Myocyte (in vitro differentiated cells): ENCODE results near the gene DAB2IP. TPM values are rescaled to one million over a fixed set of nuclear protein-coding genes. Genes with fewer than 3 reads are reported as not detected.

ENCODE experiments used
- DNase-seq: peaks from one replicate; pipeline ENCODE4 v3.0.0-alpha.2; 2012; ENCODE audit warnings: low read depth
- total RNA-seq: library from RNA; depleted of rRNA; stranded (reverse); fragments of >200 nt; gene quantifications from 2 replicates; pipeline ENCODE4 v1.2.3, GENCODE V29; 2014

DAB2IP gene
- total RNA-seq, 1 donor from 2014 or later: 4.5 TPM

- peak; percentile 45 for DNase-seq
Measured at GRCh38 chr9:121700165-121700831, 48.9 kb downstream of the DAB2IP start.

DNA sequence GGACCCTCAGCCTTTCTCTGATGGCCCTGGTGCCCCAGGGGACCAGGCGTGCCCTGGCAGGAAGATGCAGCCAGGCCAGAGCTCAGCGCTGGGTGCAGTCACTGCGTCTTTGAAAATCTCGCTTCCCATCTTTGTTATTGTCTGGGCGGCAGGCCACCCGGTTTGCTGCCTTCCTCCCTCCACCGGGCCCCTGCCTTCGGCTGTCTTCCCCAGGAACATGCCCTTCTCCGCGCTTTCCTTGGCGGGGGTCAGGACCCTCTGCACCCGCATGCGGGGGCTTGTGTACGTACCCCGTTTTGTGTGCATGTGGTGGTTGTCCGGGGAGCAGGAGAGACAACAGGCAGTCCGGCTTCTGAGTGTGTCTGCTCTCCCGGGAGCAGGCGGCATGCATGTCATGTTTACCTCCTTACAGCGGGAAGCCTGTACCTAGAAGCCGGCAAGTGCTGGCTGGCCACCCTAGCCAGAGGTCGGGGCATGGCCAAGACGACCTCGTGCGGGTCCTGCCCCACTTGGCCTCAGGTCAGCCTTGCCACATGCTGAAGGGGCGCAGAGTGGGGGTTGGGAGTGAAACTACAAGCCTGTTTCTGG is 49.5 kb downstream of the DAB2IP start:
- DNase-seq: no peak

DNA sequence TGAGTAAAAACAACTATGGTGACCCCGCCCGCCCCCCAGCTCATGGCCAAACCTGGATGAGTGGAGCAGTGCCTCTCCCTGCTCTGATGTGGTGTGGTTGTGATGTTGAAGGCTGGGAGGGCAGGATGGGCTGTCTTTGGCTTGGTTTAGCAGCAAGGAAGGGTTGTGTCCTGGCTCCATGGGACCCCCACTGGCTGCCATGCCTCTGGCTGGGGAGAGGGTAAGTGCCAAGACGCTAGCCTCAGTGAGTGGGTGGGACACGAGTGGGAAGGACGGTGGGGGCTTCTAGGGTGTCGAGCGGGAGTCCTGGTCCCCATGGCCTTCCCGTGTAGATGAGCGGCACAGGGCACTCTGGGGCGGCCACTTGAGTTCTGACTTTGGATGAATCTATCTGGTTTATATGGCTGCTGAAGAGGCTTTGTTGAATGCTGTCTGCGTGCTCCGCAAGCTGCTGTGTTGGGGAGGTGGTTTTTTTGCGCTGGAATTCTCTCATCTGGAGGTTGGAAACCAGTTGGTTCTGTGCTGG is 50.4 kb downstream of the DAB2IP start:
- no peak for DNase-seq

DNA sequence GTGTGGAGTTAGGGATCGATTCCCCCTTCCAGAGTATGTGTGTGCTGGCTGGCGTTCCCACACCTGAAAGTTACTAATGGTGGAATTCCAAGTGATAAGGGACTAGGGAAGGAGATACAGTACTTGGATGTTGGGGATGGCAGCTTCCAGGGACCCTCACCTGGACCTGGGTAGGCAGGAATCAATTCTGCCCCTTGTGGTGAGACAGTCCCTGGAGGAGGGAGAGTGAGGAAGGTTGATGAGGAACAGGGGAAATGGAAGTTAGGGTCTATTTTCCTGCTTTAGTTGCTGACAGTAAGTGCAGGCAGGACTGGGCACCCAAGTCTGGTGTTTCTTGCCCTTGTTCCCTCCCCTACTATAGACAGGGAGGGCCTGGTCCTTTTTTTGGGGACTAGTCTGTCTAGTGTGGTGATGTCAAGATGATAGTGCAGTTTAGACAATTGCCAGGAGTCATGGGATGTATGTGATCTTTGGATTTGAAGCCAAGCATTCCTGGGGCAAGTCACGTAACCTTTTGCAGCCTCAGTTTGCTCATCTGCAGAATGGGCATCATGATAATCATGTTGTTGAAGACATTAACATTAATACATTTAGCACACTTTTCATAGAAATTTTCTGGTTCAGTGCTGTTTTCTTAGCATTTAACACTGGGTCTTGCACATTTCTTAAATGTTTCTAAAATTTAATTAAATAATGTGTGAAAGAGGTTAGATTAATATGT is 51.7 kb downstream of the DAB2IP start:
- DNase-seq: no peak

DNA sequence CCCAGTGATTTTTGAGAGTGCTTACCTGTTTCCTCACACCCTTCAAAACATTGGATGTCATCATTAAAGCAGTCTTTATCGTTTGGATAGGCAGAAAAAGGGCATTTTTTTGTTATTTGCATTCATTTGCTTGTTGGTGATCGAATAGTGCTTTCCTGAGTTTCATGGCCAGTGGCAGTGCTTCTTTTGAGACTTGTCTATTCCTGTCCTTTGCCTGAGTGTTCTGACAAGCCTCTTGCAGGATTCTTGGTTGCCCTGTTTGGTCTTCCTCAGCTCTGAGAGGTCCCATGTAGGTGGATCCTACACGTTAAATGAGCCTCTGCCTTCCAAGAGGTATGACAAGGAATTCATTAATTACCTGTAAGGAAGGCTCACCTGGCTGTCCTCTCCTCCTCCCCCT is 52.8 kb downstream of the DAB2IP start:
- DNase-seq: no peak

DNA sequence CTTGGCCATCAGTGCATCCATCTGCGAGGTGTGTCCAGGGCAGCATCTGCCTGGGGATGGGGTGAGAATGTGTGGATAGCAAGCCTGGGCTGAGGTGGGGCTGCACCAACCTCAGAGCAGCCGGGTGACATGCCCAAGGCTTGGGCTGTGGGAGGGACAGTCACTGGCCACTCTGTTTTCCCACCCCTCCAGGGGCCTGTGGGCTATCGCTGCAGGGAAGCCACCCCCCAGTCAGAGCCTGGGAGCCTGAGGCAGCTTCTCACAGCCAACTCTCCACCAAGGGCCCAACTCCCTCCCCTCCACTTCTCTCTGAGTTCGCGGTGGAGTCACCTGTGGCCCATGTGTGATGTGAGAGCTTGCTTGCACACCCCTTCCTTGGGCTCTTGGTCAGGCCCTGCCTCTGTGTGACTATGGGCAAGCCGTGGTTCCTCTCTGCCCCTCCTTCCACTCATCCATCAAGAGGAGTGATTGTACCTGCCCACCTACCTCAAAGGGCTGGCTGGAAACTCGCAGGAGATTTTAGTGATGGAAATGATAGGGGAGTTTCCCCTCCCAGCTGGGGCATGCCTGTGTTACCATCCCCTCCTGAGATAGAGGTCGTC is 54.8 kb downstream of the DAB2IP start:
- DNase-seq: no peak

GRCh38 chr9:121707477-121708424 is 56.3 kb downstream of the DAB2IP start:
- DNase-seq: no peak

DNA sequence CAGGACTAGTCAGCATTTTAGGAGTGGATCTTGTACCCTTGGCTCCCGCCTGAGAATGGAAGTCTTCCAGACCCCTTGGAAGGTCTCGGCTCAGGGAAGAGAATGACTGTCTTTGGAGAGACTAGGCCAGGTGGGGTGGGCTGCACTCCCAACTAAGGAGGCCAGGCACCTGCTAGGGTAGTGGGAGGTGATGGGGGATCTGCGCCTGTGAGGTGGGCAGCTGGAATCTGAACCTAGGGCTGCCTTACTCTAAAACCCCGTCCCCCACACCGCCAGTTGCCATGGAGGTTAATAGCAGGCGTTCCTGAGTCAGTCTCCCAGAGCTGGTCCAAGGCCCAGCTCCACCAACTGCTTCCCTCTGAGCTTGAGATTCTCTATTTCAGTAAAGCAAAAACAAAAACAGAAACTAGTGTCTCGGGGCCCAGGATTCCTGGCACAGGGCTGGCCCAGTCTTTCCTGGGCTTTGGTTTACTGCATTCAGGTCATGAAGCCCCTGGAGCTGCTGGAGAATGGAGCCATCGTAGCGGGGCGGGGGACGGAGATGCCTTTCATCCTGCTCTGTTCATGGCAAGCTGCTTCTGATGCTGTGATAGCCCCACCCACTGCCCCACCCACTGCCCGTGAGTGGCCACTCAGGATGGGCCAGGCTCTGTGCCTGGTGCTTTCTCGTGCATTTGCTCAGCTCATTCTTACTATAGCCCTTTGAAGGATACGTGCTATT is 57.5 kb downstream of the DAB2IP start:
- no peak for DNase-seq

DNA sequence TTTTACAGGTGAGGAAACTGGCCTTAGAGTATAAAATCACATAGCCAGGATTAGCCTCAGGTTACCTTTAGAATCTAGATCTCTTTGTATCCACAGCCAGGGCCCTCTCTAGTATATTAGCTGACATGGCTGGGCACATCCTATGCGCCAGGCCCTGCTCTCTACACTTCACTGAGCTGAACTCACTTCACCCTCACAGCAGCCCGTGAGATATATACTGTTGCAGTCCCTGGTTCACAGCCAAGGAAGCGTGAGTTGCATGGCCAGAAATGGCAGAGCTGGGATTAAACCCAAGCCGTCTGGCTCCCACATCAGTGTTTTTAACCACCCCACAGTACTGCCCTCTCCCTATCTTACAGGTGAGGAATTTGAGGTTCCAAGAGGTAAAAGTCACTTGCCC is 58.4 kb downstream of the DAB2IP start:
- DNase-seq: no peak

- no peak for DNase-seq
Measured at GRCh38 chr9:121711281-121711680, 59.8 kb downstream of the DAB2IP start.

- no peak for DNase-seq
Measured at GRCh38 chr9:121711797-121712196, 60.4 kb downstream of the DAB2IP start.

DNA sequence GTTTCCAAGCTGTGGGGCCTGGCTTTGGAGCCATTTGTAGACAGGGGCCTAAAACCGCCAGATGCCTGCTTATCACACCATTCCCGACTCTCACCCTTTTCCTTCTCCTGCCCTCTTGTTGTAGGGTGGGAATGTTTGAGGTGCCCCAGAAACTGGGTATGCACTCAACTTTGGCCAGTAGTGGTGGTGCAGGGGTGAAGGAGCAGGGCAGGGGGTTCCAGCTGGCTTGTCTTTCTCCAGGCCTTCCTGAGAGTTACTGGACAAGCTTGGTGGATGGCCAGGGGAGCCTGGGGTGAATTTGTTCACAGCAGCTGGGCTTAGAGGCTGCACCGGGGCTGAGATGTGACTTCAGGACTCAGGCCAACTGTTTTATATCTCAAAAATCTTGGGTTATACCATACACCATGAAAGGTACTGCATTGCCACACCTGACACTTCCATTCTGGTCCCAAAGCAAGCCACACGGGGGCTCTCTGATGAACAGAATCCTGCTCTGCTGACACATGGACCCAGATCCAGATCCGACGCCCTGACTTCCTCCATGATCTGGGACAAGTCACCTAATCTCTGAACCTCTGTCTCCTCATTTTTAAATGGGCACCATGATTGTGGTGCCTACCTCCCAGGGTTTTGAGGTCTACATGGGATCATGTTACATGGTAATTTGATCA is 62.1 kb downstream of the DAB2IP start:
- no peak for DNase-seq

DNA sequence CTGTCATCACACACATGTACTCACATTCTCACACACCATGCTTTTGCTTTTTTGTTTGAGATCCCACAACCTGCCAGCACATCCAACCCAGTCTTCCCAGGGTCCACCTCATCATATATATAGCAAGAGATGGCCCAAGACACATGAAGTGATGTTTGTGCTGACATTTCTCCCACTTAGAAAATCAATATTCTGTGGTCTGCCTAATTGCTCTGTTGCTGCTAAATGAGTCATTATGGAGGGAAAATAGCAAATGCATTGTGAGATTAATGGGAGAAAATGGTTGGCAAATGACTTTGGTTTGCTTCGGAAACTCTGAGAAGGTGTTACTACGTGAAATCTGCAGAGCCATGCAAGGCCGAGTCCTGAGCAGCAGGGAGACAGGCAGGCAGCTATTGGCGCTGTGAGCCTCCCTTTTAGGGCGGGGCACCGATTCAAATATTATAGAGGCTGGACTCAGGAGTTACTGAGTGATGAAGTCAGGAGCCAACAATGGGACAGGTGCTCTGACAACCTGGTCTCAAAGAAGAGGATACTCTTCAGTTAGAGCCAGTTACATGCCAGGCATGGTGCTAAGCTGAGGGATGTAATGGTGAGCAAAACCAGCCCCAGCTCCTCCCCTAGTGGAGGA is 62.8 kb downstream of the DAB2IP start:
- no peak for DNase-seq

- DNase-seq: no peak
Measured at GRCh38 chr9:121714873-121715272, 63.4 kb downstream of the DAB2IP start.

DNA sequence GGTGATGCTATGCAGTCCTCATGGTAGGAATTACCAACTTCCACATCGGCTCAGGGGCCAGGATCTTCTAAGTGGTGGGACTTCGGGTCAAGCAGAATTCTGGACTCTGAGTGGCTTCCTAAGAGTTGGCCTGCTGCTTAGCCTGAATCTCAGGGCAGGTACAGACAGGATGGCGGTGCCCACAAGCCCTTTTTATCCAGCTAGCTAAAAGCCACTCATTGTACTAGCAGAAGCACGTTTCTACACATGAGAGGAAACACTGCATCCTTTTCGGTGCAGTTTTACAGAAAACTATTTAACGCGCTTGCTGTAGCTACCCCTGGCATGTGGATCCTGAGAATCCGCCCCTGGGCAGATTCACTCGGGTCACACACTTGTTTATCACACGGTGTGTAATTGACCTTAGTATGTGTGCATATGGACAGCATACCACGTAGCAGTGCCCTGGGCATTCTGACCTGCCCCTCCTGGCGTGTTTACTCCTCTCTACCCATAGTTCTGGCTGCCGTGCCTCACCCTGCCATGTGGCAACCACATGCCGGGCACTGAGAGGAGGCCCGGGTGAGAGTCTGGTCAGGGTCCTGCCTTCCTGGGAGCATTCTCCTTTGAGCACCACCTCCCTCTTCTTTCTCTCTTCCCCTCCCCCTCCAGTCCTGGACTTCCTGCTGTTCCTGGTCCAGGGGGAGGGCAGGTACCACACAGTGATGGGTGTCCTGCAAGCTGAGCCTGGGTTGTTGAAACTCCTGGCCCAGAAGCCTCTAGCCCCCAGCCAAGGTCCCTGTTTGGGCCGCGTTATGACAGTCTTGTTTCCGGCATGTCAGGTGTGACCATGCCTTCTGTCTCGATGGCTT is 65.9 kb downstream of the DAB2IP start:
- no peak for DNase-seq

- peak; percentile 37 for DNase-seq
Measured at GRCh38 chr9:121718084-121718483, 66.7 kb downstream of the DAB2IP start.

GRCh38 chr9:121718501-121718900 is 67.1 kb downstream of the DAB2IP start:
- DNase-seq: no peak
